WTC11 (cell line): ENCODE measurements around the gene CDX1.

Source experiments
- CREM ChIP-seq: sonication (generic); formaldehyde crosslinking; IDR thresholded peaks from 2 replicates; pipeline ENCODE4 v1.8.1; 2022; ENCODE audit warnings: mild to moderate bottlenecking, missing genetic modification reagents, moderate library complexity
- FOXP1 ChIP-seq: sonication (generic); formaldehyde crosslinking; IDR thresholded peaks from 2 replicates; pipeline ENCODE4 v1.8.0; 2022; ENCODE audit warnings: missing genetic modification reagents, mild to moderate bottlenecking, moderate library complexity, borderline replicate concordance
- NFYB ChIP-seq: sonication (generic); formaldehyde crosslinking; conservative IDR thresholded peaks from 2 replicates; pipeline ENCODE4 v1.8.0; 2022; ENCODE audit warnings: low read depth, missing genetic modification reagents
- ZNF121 ChIP-seq: sonication (generic); formaldehyde crosslinking; IDR thresholded peaks from 2 replicates; pipeline ENCODE4 v1.8.0; 2023; ENCODE audit warnings: missing genetic modification reagents
- ZNF138 ChIP-seq: sonication (generic); formaldehyde crosslinking; conservative IDR thresholded peaks from 2 replicates; pipeline ENCODE4 v1.8.1; 2022; ENCODE audit warnings: mild to moderate bottlenecking, moderate library complexity, missing genetic modification reagents
- TF ChIP-seq, protein P1 (sequence below): fragments of 200-600 bp; IDR thresholded peaks from 2 replicates; pipeline ENCODE4 v1.8.0; 2022; ENCODE audit warnings: antibody characterized with exemption
- TF ChIP-seq, protein P2 (sequence below): sonication (generic); formaldehyde crosslinking; IDR thresholded peaks from 2 replicates; pipeline ENCODE4 v1.8.1; 2023; ENCODE audit warnings: mild to moderate bottlenecking, moderate library complexity, missing genetic modification reagents
- TF ChIP-seq, protein P3 (sequence below): sonication (generic); formaldehyde crosslinking; conservative IDR thresholded peaks from 2 replicates; pipeline ENCODE4 v1.8.1; 2022; ENCODE audit warnings: mild to moderate bottlenecking, missing genetic modification reagents
- TF ChIP-seq, protein P4 (sequence below): sonication (generic); formaldehyde crosslinking; IDR thresholded peaks from 2 replicates; pipeline ENCODE4 v1.8.0; 2023; ENCODE audit warnings: missing genetic modification reagents, mild to moderate bottlenecking, borderline replicate concordance
- TF ChIP-seq, protein P5 (sequence below): sonication (generic); formaldehyde crosslinking; IDR thresholded peaks from 2 replicates; pipeline ENCODE4 v1.8.0; 2022; ENCODE audit warnings: mild to moderate bottlenecking, missing genetic modification reagents
- TF ChIP-seq, protein P6 (sequence below): sonication (generic); formaldehyde crosslinking; IDR thresholded peaks from 2 replicates; pipeline ENCODE4 v1.8.0; 2022; ENCODE audit warnings: missing genetic modification reagents
- TF ChIP-seq, protein P7 (sequence below): sonication (generic); formaldehyde crosslinking; IDR thresholded peaks from 2 replicates; pipeline ENCODE4 v1.8.1; 2022; ENCODE audit warnings: missing genetic modification reagents, borderline replicate concordance

DNA sequence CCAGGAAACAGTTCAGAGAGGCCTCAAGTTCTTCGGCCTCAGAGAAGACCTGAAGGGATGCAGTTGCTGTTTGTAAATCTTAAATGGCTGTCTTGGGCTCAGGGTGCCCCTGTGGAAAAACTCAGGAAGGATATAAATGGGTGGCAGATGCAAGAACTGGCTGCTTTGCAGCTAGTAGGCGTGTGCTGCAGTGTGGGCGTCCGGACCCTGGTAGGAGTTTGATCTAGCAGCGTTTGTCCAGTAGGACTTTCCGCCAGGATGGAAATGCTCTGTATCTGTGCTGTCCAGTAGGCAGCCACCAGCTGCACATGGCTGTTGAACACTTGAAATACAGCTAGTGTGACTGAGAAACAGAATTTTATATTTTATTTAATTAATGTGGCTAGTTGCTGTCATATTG, 7.7 kb downstream of the CDX1 start:
- TF ChIP-seq, protein P1, sequence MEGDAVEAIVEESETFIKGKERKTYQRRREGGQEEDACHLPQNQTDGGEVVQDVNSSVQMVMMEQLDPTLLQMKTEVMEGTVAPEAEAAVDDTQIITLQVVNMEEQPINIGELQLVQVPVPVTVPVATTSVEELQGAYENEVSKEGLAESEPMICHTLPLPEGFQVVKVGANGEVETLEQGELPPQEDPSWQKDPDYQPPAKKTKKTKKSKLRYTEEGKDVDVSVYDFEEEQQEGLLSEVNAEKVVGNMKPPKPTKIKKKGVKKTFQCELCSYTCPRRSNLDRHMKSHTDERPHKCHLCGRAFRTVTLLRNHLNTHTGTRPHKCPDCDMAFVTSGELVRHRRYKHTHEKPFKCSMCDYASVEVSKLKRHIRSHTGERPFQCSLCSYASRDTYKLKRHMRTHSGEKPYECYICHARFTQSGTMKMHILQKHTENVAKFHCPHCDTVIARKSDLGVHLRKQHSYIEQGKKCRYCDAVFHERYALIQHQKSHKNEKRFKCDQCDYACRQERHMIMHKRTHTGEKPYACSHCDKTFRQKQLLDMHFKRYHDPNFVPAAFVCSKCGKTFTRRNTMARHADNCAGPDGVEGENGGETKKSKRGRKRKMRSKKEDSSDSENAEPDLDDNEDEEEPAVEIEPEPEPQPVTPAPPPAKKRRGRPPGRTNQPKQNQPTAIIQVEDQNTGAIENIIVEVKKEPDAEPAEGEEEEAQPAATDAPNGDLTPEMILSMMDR: no peak
- TF ChIP-seq CREM (no peak), ZNF121 (no peak), FOXP1 (CRISPR knock-in tag) (no peak), NFYB (CRISPR knock-in tag) (no peak), ZNF138 (CRISPR knock-in tag) (no peak)
- TF ChIP-seq, protein P2, sequence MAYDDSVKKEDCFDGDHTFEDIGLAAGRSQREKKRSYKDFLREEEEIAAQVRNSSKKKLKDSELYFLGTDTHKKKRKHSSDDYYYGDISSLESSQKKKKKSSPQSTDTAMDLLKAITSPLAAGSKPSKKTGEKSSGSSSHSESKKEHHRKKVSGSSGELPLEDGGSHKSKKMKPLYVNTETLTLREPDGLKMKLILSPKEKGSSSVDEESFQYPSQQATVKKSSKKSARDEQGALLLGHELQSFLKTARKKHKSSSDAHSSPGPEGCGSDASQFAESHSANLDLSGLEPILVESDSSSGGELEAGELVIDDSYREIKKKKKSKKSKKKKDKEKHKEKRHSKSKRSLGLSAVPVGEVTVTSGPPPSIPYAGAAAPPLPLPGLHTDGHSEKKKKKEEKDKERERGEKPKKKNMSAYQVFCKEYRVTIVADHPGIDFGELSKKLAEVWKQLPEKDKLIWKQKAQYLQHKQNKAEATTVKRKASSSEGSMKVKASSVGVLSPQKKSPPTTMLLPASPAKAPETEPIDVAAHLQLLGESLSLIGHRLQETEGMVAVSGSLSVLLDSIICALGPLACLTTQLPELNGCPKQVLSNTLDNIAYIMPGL (CRISPR knock-in tag): no peak
- TF ChIP-seq, protein P3, sequence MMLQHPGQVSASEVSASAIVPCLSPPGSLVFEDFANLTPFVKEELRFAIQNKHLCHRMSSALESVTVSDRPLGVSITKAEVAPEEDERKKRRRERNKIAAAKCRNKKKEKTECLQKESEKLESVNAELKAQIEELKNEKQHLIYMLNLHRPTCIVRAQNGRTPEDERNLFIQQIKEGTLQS (CRISPR knock-in tag): no peak
- TF ChIP-seq, protein P4, sequence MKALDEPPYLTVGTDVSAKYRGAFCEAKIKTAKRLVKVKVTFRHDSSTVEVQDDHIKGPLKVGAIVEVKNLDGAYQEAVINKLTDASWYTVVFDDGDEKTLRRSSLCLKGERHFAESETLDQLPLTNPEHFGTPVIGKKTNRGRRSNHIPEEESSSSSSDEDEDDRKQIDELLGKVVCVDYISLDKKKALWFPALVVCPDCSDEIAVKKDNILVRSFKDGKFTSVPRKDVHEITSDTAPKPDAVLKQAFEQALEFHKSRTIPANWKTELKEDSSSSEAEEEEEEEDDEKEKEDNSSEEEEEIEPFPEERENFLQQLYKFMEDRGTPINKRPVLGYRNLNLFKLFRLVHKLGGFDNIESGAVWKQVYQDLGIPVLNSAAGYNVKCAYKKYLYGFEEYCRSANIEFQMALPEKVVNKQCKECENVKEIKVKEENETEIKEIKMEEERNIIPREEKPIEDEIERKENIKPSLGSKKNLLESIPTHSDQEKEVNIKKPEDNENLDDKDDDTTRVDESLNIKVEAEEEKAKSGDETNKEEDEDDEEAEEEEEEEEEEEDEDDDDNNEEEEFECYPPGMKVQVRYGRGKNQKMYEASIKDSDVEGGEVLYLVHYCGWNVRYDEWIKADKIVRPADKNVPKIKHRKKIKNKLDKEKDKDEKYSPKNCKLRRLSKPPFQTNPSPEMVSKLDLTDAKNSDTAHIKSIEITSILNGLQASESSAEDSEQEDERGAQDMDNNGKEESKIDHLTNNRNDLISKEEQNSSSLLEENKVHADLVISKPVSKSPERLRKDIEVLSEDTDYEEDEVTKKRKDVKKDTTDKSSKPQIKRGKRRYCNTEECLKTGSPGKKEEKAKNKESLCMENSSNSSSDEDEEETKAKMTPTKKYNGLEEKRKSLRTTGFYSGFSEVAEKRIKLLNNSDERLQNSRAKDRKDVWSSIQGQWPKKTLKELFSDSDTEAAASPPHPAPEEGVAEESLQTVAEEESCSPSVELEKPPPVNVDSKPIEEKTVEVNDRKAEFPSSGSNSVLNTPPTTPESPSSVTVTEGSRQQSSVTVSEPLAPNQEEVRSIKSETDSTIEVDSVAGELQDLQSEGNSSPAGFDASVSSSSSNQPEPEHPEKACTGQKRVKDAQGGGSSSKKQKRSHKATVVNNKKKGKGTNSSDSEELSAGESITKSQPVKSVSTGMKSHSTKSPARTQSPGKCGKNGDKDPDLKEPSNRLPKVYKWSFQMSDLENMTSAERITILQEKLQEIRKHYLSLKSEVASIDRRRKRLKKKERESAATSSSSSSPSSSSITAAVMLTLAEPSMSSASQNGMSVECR (CRISPR knock-in tag): no peak
- TF ChIP-seq, protein P5, sequence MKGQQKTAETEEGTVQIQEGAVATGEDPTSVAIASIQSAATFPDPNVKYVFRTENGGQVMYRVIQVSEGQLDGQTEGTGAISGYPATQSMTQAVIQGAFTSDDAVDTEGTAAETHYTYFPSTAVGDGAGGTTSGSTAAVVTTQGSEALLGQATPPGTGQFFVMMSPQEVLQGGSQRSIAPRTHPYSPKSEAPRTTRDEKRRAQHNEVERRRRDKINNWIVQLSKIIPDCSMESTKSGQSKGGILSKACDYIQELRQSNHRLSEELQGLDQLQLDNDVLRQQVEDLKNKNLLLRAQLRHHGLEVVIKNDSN (CRISPR knock-in tag): no peak
- TF ChIP-seq, protein P6, sequence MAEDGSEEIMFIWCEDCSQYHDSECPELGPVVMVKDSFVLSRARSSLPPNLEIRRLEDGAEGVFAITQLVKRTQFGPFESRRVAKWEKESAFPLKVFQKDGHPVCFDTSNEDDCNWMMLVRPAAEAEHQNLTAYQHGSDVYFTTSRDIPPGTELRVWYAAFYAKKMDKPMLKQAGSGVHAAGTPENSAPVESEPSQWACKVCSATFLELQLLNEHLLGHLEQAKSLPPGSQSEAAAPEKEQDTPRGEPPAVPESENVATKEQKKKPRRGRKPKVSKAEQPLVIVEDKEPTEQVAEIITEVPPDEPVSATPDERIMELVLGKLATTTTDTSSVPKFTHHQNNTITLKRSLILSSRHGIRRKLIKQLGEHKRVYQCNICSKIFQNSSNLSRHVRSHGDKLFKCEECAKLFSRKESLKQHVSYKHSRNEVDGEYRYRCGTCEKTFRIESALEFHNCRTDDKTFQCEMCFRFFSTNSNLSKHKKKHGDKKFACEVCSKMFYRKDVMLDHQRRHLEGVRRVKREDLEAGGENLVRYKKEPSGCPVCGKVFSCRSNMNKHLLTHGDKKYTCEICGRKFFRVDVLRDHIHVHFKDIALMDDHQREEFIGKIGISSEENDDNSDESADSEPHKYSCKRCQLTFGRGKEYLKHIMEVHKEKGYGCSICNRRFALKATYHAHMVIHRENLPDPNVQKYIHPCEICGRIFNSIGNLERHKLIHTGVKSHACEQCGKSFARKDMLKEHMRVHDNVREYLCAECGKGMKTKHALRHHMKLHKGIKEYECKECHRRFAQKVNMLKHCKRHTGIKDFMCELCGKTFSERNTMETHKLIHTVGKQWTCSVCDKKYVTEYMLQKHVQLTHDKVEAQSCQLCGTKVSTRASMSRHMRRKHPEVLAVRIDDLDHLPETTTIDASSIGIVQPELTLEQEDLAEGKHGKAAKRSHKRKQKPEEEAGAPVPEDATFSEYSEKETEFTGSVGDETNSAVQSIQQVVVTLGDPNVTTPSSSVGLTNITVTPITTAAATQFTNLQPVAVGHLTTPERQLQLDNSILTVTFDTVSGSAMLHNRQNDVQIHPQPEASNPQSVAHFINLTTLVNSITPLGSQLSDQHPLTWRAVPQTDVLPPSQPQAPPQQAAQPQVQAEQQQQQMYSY (CRISPR knock-in tag): no peak
- TF ChIP-seq, protein P7, sequence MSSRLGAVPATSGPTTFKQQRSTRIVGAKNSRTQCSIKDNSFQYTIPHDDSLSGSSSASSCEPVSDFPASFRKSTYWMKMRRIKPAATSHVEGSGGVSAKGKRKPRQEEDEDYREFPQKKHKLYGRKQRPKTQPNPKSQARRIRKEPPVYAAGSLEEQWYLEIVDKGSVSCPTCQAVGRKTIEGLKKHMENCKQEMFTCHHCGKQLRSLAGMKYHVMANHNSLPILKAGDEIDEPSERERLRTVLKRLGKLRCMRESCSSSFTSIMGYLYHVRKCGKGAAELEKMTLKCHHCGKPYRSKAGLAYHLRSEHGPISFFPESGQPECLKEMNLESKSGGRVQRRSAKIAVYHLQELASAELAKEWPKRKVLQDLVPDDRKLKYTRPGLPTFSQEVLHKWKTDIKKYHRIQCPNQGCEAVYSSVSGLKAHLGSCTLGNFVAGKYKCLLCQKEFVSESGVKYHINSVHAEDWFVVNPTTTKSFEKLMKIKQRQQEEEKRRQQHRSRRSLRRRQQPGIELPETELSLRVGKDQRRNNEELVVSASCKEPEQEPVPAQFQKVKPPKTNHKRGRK (CRISPR knock-in tag): no peak
